ENCODE measurements around the gene OSBPL5.

Gene OSBPL5

GRCh38 chr11:3197878-3198528 lies 32.9 kb upstream of the OSBPL5 start:
- no peak for DNase-seq (ENCODE audit: low read depth, low spot score)

GRCh38 chr11:3197044-3197695 lies 32.1 kb upstream of the OSBPL5 start:
- DNase-seq (ENCODE audit: low read depth, low spot score) = no peak

DNA sequence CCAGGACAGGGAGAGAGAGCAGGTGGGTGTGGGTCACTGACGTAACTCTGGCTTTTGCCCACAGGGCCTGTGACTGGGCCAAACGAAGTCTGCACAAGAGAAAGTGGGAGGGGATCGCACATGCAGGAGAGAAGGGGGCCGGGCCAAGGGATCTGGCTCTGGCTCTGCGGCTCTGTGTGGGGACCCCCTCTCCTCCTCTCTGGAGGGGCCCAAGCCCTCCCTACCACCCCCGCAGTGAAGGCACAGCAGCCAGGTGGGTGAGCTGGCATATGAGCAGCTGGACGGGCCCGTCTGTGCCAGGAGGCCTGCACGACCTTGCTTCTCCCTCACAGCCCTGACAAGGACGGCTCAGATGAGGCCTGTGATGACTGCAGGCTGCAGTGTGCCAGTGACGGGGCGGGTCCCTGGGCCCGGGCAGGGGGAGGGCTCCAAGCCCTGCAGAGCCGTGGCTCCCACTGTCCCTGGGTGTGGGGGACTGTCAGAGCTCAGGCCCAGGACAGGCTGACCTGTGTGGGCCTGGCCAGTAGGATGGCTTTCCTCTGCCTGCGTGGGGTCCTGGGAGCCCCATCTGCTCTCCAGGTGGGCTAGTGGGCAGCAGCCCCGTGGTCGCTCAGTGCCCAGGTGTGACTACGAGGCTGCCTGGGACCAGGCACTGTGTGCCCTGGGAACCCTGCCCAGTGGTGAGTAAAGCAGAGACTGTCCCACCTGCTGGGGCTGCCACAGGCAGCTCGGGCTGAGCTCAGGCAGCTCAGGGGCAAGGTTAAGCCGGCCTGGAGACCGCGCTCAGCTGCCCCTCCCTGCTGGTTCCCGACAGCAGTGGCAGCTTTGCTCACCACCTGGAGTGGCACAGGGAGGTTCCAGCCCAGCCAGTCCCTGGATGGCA lies 31.3 kb upstream of the OSBPL5 start:
- DNase-seq (ENCODE audit: low read depth, low spot score) = no peak

DNA sequence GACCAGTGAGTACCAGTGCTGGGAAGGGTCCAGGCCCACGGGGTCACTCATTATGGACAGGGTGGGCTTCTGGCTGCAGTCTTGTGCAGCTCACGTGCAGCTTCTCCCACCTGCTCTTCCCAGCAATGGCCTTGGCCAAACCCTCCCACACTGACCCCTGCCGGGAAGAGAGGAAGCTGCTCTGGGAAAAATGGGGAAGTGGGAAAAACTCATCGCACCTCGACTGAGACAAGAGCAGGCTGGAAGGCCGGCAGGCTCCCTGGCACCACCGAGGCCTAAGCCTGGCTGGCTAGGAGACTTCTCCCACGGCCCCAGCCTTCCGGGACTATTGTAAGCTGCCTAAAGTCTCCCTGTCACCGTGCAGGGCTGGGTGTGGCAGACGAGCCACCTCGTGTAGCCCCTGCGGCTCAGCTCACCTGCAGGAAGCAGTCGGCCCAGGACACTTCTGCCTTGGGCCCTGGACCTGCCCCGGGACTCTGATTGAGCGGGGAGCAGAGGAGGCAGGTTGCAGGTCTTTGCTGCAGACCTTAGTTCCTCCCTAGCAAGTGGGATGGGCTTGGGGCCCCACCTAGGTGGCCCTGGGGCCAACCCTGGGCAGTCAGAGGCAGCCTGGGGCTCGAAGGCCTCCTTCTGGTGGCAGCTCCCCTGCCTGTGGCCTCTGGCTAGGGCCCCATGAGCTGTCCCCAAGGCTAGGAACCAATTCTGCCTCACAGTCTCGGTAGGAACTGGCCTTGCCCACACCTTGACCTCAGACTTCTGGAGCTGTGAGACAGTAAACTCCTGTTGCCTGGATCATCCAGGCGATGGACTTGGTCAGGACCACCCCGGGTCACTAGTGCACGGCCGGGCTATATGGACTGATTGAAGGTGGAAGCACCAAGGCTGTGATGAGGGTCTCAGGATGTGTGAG lies 30.4 kb upstream of the OSBPL5 start:
- no peak for DNase-seq (ENCODE audit: low read depth, low spot score)

DNA sequence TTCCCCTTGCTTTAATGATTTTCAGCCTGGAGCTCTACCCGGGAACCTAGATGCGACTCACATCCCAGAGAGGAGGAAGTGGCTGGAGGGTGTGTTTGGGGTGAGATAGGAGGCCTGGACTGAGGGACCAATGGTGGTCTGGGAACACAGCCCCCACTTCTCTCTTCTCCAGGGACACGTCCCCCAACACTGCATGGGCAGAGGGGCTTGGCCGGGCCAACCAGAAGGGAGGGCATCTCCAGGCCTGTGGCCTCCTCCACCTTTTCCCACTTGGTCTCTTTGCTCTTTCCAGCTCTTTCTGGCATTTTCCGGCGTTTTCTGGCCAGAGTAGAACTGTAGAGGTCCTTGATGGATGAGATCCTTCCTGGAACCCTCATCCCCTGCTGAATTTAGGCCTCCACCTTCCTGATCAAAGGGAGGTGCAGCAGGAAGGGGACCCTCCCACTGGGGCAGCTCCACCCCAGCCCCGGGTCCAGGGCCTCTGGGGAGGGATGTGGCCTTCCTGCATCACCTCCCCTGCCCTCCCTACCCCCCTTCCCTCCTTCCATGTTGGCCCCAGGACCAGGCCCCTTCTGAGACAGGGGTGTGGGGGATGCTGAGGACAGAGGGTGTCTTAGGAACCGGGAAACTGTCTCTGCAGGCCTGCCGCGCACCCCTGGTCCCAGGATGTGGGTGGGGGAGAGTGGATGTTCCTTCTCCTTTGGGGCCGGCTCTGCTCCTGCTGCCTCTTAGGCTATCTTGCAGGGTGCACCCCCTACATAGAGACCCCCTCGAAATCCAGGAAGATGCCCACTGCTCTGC lies 29.1 kb upstream of the OSBPL5 start:
- no peak for DNase-seq (ENCODE audit: low read depth, low spot score)

- DNase-seq (ENCODE audit: low read depth, low spot score) = no peak
Measured at GRCh38 chr11:3193373-3194015, 28.4 kb upstream of the OSBPL5 start.

DNA sequence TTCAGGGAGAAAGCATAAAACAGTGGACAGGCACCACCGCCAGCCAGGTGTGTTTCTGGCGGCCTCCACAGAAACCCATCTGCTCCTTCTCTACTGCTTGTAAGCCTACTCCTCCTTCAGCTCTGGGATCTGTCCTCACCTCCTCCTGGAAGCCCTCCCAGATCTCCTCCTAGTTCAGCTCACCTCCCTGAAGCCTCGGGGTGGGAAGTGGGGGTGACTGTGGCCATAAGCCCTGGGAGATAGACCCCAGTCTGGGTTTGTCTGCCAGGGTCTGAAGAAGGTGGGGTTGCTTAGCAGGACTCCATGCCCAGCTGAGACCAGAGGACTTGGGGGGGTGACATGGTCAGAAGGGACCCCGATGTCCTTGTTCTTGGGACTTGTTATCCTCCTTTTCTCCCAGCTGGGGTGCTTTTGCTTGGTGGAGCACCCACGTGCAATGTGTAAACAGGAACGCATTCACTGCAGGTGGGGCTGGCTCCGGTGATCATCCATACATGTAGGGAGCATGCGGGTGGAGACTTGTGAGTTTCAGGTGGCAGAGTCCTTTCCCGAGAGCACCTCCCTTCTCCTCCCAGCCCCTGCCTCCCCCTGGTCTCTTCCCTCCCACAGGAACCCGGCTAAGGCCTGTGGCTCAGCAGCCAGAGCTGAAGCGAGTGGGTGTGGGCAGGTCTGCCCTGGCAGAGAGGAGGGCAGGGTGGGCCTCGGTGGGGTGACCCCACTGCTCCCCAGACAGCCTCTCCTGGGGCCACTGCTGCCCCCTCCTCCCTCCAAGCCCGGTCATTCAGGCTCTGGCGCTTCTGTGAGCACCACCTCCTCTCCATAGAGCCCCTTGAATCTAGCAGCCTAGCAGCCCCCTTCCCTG lies 27.6 kb upstream of the OSBPL5 start:
- DNase-seq (ENCODE audit: low read depth, low spot score) = no peak

- no peak for DNase-seq (ENCODE audit: low read depth, low spot score)
Measured at GRCh38 chr11:3191586-3192324, 26.6 kb upstream of the OSBPL5 start.

DNA sequence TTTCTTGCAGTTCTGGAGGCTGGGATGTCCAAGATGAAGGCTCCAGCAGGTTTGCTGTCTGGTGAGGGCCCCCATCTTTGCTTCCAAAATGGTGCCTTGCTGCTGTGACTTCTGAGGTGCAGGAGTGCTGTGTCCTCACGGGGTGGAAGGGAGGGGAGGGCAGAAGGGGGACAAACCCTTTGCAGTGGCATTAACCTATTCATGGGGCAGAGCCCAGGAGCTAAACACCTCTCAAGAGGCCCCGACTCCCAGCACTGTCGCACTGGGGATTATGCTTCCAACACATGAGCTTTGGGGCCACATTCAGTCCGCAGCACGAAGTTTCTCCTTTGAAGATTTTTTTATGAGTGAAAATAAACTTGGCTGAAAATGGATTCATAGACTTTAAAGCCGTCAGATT lies 25.5 kb upstream of the OSBPL5 start:
- no peak for DNase-seq (ENCODE audit: low read depth, low spot score)

- no peak for DNase-seq (ENCODE audit: low read depth, low spot score)
Measured at GRCh38 chr11:3189886-3190583, 24.9 kb upstream of the OSBPL5 start.

DNA sequence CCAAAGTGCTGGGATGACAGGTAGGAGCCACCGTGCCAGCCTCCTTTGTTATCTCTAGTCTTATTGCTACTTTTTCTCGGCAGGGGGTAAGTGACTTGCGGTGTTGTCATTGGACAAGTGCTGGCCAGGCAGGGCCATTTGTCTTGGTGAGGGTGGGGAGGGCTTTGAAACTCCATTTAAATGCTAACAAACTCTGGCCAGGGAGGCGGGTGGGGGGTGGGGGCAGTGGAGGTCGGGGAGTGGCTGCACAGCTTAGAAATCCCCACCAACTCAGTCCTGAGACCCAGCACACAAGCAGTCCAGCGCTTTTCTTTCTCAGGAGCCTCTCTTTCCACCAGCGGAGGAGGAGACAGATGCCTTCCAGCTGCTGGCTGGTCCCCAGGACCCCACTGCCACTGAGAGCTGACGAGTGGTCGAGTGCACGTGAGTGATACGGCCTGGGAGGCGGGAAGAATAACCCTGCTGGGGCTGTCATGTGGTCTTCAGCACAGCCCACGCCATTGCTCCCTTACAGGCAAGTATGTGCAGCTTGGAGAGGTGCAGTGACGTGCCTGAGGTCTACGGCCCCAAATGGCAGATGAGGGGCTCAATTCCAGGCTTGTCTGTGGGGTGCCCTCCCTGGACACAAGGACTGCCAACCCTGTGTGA lies 24.2 kb upstream of the OSBPL5 start:
- DNase-seq (ENCODE audit: low read depth, low spot score) = peak; percentile 76

GRCh38 chr11:3188496-3189195 lies 23.5 kb upstream of the OSBPL5 start:
- DNase-seq (ENCODE audit: low read depth, low spot score) = no peak

- DNase-seq (ENCODE audit: low read depth, low spot score) = no peak
Measured at GRCh38 chr11:3186166-3186953, 21.2 kb upstream of the OSBPL5 start.

DNA sequence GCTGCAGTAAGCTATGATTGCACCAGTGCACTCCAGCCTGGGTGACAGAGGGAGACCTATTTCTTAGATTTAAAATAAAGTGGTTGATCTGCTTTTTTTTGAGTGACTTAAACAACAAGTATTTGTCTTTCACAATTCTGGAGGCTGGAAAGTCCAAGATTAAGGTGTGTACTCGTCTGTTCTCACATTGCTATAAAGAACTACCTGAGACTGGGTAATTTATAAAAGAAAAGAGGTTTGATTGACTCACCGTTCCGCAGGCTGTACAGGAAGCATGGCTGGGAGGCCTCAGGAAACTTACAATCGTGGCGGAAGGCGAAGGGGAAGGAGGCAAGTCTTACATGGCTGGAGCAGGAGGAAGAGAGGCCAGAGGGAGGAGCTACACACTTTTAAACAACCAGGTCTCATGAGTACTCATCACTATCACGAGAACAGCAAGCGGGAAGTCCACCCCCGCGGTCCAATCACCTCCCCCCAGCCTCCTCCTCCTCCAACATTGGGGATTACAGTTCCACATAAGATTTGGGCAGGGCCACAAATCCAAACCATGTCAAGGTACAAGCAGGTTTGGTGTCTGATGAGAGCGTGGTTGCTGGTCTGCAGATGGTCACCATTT lies 19.7 kb upstream of the OSBPL5 start:
- DNase-seq (ENCODE audit: low read depth, low spot score) = no peak

- no peak for DNase-seq (ENCODE audit: low read depth, low spot score)
Measured at GRCh38 chr11:3183523-3183922, 18.4 kb upstream of the OSBPL5 start.

DNA sequence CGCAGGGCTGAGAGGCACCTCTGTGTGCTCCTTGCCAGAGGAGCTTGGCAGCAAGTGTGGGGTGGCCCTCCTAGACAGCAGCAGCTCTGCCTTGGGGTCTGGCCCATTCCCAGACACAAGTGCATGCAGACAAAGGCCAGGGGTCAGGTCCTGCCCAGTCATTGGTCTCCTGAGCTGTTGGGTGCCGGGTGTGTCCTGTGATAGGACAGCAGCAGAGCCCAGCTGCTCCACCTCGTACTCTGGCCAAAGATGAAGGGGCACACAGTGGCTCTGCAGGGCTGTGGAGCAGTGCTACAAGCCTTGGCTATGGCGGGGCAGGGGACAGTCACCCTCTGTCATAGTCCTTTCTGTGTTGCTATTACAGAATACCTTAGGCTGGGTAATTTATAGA lies 17.3 kb upstream of the OSBPL5 start:
- no peak for DNase-seq (ENCODE audit: low read depth, low spot score)

Measured in iPS DF 19.7 (cell line).